Subcutaneous adipose tissue (tissue), 4 donors: ENCODE measurements around the gene WDR1. TPM values are rescaled to one million over a fixed set of nuclear protein-coding genes. Genes with fewer than 3 reads are reported as not detected.

ENCODE experiments used
- CTCF ChIP-seq: fragments of 450-650 bp; IDR thresholded peaks from one replicate; pipeline ENCODE4 v1.5.1; 2016; ENCODE audit warnings: low read depth, mild to moderate bottlenecking, control low read depth, antibody characterized with exemption, moderate library complexity
- total RNA-seq, 4 donors: library from RNA; depleted of rRNA; stranded (reverse); fragments of >200 nt; gene quantifications; one replicate each; pipeline ENCODE4 v1.1.0, GENCODE V29; 2016

Gene WDR1
- total RNA-seq, 4 donors from 2014 or later, result 81.9 to 122 (median 99.1) TPM

- no peak for TF ChIP-seq CTCF
These were observed 14.6 kb upstream of the WDR1 start for GRCh38 chr4:10131202-10131601.

GRCh38 chr4:10130178-10130888 is 13.7 kb upstream of the WDR1 start:
- no peak for TF ChIP-seq CTCF

GRCh38 chr4:10129196-10130177 is 12.9 kb upstream of the WDR1 start:
- TF ChIP-seq CTCF, result no peak

- TF ChIP-seq CTCF, result no peak
These were observed 12.2 kb upstream of the WDR1 start for GRCh38 chr4:10128761-10129160.

- TF ChIP-seq CTCF, result no peak
These were observed 7.8 kb upstream of the WDR1 start for GRCh38 chr4:10124167-10124930.

- TF ChIP-seq CTCF, result no peak
These were observed 6.9 kb upstream of the WDR1 start for GRCh38 chr4:10123227-10124101.
